GM21390 (cell line): ENCODE data around the gene C3orf20.
"Not testable (repeated sequence)": the region's sequence is repeated elsewhere in the genome, so short reads cannot be mapped to it uniquely, and the experiment has no call there.

ENCODE experiments used
- ATAC-seq: cut with Tn5 transposase; IDR thresholded peaks from one replicate; pipeline ENCODE4 v1.9.1; 2021; ENCODE audit not compliant: unreplicated experiment

C3orf20 gene

GRCh38 chr3:14752979-14753378, 78.0 kb downstream of the C3orf20 start:
- ATAC-seq, result not testable (repeated sequence)

GRCh38 chr3:14757153-14757700, 82.3 kb downstream of the C3orf20 start:
- no peak for ATAC-seq

DNA sequence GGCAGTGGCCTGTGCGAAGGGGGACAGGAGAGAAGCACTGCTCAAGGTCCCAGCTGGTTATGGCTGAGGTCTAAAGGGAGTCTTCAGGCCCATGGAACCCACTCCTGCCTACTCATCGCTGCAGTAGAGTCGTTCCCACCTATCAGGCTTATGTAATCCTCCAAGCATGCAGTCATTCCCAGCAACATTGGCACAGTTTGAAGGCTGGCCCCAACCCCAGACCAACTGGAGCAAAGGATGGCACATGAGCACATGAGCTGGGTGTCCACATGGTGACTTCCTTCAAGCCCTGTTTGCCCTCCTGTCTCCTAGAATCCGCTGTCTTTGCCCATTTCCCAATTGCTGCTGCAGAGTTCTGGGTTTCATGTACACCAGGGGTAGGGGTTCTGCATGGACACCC, 83.4 kb downstream of the C3orf20 start:
- no peak for ATAC-seq

DNA sequence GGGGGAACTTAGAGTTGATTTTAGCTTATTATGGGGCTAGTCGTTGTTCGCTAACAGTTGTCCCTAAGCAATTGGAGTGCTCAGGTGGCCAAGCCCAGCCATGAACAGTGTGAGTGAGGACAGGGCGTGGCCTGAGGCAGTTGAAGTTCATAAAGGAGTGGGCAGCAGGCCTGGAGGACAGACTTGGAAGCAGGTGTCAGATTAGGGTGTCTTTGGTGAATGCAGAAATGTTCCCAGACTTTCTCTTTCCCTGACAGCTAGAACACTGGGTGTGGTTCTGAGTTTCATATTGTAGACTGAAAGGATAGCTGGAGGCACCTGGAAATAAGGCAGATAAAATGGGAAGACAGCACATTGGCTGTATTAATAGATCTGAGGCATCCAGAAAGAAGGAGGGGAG, 84.0 kb downstream of the C3orf20 start:
- no peak for ATAC-seq

DNA sequence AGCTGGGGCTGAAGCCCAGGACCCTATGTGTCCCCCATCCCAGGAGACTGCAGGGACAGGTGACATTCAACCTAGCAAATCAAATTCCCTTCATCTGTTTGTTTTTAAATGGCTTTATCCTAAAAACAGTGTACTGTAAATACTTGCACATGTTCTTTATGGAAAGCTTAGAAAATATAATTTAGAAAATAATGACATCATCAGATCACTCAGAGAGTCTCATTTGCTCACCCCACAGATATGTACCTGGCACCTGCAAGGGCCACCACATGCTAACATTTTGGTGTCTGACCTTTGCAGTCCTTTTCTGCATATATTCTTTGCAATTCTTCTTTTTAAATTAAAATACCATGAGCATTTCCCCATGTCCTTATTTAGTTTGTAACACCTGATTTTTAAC, 85.2 kb downstream of the C3orf20 start:
- no peak for ATAC-seq

DNA sequence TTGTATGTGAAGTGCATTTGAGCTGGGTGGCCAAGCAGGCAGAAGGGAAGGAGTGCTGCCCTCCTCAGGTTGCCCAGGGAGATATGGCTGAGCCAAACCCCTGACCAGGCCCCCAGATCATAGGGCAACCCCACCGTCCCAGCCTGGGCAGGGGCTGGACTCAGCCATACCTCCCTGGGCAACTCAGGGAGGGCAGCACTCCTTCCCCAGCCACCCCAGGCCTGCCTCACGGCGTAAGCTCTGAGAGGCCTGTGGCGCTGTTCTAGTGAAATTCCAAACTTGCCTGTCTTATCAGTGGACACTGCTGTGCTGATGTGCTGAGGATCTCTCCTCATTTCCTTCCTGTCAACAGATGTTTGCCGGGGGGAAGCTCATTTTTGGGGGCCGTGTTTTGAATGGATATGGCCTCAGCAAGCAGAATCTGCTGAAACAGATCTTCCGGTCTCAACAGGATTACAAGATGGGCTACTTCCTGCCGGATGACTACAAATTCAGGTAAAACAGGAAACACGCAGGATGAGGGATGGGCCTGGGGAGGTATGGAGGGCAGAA, 86.3 kb downstream of the C3orf20 start:
- ATAC-seq, result no peak

DNA sequence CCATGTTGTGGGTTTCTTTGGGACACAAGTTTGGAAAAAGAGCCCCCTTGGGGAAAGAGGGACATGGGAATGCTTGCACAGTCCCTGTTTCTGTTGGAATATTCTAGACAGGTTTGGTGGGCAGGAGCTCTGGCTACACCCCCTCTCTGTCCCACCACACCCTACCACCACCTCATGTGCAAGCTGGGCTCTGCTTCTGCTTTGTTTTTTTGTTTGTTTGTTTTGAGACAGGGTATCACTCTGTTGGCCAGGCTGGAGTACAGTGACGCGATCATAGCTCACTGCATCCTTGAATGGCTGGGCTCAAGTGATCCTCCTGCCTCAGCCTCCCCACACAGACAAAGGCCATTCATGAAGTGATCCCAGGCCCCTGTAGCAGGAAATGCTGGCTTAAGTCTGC, 86.9 kb downstream of the C3orf20 start:
- ATAC-seq, result no peak

DNA sequence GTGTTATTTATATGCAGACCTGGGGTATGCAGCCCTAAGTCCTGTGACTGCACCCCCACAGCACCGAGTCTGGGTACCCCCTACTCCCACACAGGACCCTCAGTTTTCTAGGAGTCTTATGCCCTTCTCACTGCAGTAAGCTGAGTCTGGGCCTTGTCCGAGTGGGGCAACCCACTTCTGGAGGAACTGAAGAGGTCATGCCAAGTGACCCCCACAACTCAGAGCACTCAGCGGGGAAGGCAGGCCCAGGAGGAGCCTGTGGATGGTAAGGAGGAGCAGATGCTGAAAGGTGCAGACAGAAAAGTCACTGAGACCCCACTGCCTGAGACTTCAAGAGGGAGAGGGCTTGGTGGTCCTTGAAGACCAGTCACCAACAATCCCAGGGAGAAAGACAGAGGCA, 87.8 kb downstream of the C3orf20 start:
- no peak for ATAC-seq

GRCh38 chr3:14764331-14765059, 89.6 kb downstream of the C3orf20 start:
- ATAC-seq, result no peak

- no peak for ATAC-seq
These were observed 90.1 kb downstream of the C3orf20 start for GRCh38 chr3:14765060-14765400.

GRCh38 chr3:14765576-14766427, 90.9 kb downstream of the C3orf20 start:
- no peak for ATAC-seq

- ATAC-seq, result no peak
These were observed 91.7 kb downstream of the C3orf20 start for GRCh38 chr3:14766428-14767244.

GRCh38 chr3:14767245-14768051, 92.5 kb downstream of the C3orf20 start:
- no peak for ATAC-seq

GRCh38 chr3:14768182-14768790, 93.3 kb downstream of the C3orf20 start:
- ATAC-seq, result no peak

DNA sequence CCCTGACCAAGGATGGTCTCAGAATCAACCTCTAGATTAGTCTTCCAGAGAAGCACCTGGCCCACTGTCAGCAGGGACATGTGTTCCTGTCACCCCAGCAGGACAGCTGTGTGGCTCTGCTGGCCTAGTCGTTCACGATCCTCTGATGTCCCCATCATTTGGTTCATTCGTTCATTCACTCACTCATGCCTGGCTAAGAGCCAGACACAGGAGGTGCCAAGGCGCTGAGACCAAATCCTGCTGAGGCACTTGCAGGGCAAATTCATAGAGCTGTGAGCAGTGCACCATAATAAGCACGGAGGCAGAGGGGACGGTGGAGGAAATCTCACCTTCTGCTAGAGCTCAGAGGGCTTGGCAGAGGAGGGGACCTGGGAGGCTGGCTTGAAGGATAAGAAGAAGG, 93.9 kb downstream of the C3orf20 start:
- no peak for ATAC-seq

GRCh38 chr3:14769544-14770325, 94.8 kb downstream of the C3orf20 start:
- no peak for ATAC-seq

DNA sequence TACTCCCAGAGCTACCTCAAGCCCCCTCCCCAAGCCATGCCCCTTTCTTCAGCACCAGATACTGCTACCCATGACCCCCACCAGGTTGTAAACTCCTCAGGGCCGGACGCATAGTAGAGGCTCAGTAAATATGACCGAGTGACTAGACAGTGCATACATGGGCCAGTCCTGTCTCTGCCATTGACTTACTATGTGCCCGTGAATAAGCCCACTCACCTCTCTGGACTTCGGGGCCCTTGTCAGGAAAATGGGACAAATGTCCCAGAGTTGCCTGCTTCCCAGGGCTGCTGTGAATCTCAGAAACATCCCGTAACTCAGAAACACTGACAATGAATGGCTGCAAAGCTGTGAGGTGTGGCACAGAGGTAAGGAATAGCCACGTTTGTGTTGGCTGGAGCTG, 95.7 kb downstream of the C3orf20 start:
- ATAC-seq, result no peak

DNA sequence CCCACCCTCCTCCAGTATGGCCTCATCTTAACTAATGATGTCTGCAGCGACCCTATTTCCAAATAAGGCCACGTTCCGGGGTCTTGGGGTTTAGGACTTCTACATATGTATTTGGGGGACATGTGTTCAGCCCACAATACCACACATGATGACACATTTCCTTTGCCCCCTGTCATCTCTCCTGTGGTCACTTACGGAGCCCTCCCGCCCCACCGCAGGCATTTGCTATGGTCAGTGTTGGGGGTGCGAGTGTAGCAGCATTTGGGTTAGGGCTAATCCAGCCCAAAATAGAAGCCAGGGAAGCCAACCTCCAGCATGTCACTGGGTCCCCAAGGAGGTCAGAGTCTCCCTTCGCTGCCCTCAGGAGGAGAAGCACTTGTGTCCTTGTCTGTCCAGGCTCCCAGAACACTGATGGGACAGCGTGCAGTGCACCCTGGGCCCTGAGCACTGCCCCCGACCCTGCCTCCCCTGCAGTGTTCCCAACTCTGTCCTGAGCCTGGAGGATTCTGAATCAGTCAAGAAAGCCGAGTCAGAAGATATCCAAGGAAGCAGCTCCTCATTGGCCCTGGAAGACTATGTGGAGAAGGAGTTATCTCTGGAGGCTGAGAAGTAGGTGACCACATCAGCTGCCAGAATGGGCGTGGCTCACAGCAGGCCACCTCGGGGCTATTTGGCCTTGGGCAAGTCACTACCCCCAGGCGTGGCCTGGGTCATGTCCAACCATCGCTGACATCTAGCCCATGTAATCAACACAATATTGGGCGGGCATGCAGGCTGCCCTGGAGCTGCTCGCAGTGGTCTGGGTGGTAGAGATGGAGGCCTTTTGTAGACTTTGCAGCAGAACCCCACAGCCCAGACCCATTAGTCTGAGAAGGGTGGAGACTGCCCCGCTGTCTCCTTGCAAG, 96.9 kb downstream of the C3orf20 start:
- ATAC-seq, result no peak
